Measurements from ENCODE around the gene ERCC6. TPM values are rescaled to one million over a fixed set of nuclear protein-coding genes. Genes with fewer than 3 reads are reported as not detected.

Gene ERCC6
- total RNA-seq, 1 experiment from 2014 or later = 64.4 TPM

DNA sequence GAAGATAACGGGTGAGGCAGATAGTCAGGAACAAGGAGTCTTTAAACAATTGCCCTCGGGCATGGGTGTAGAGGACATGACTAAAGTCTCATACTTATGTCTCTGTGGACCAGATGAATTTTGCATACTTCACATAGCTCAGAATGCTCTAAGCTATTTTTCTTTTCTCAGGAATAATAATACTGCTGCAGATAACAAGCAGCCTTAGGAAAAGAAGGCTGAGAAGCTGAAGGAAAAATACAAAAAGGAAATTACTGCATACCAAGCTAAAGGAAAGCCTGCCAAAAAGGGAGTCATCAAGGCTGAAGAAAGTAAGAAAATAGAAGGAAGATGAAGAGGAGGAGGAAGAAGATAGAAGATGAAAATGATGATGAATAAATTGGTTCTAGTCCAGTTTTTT lies 13.4 kb upstream of the ERCC6 start:
- Mint-ChIP-seq H3K27ac (ENCODE audit: low read depth, unreplicated experiment) (peak overlapping the region; percentile 82), H3K9me3 (ENCODE audit: unreplicated experiment) (peaks cover 9% of the 10 kb centered on the region), H3K4me1 (ENCODE audit: insufficient read depth, unreplicated experiment) (peaks cover 46% of the 10 kb centered on the region), H3K36me3 (ENCODE audit: insufficient read depth, unreplicated experiment) (no peaks in the 10 kb centered on the region), H3K27me3 (ENCODE audit: insufficient read depth, unreplicated experiment) (no peaks in the 10 kb centered on the region), H3K4me3 (ENCODE audit: unreplicated experiment) (peak overlapping the region; percentile 13)
- DNase-seq (ENCODE audit: unreplicated experiment) = peak; percentile 72
- TF ChIP-seq, protein P1, sequence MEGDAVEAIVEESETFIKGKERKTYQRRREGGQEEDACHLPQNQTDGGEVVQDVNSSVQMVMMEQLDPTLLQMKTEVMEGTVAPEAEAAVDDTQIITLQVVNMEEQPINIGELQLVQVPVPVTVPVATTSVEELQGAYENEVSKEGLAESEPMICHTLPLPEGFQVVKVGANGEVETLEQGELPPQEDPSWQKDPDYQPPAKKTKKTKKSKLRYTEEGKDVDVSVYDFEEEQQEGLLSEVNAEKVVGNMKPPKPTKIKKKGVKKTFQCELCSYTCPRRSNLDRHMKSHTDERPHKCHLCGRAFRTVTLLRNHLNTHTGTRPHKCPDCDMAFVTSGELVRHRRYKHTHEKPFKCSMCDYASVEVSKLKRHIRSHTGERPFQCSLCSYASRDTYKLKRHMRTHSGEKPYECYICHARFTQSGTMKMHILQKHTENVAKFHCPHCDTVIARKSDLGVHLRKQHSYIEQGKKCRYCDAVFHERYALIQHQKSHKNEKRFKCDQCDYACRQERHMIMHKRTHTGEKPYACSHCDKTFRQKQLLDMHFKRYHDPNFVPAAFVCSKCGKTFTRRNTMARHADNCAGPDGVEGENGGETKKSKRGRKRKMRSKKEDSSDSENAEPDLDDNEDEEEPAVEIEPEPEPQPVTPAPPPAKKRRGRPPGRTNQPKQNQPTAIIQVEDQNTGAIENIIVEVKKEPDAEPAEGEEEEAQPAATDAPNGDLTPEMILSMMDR (IDR thresholded peaks at IDR 0.05; ENCODE audit: unreplicated experiment) = no peak
- intact Hi-C loops (cut with micrococcal nuclease) = loop anchor here (2.0 kb wide), 2 partner anchors 13 to 17 kb away; partner anchors contain the start of gene ERCC6
- CTCF ChIA-PET = interaction anchor here (0.6 to 3.5 kb wide), 10 partner anchors 11 to 1104 kb away, joined by 3 to 32 read pairs (median 4); partner anchors contain the start of gene ERCC6
- BruUV-seq (replicated peaks) = no TSS peak
- POLR2A ChIA-PET = interaction anchor here (0.9 to 6.5 kb wide), 7 partner anchors 13 to 773 kb away, joined by 4 to 205 read pairs (median 6); partner anchors contain the start of gene ERCC6

DNA sequence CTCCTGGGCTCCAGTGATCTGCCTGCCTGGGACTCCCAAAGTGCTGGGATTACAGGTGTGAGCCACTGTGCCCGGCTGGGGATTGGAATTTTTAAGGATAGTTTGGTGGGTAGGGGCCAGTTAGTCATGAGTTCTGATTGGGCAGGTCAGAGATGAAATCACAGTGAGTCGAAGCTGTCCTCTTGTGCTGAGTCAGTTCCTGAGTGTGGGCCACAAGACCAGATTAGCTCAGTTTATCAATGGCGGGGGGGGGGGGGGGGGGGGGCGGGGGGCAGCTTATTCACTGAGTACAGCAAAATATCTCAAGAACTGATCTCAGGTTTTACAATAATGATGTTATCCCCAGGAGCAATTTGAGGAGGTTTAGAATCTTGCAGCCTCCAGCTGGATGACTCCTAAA lies 11.6 kb upstream of the ERCC6 start:
- no TSS peak for BruUV-seq (replicated peaks)
- Mint-ChIP-seq H3K4me3 (ENCODE audit: unreplicated experiment) (no peak overlapping the region), H3K27ac (ENCODE audit: low read depth, unreplicated experiment) (peak overlapping the region; percentile 82), H3K27me3 (ENCODE audit: insufficient read depth, unreplicated experiment) (no peaks in the 10 kb centered on the region), H3K36me3 (ENCODE audit: insufficient read depth, unreplicated experiment) (no peaks in the 10 kb centered on the region), H3K9me3 (ENCODE audit: unreplicated experiment) (peaks cover 9% of the 10 kb centered on the region), H3K4me1 (ENCODE audit: insufficient read depth, unreplicated experiment) (peaks cover 43% of the 10 kb centered on the region)
- DNase-seq (ENCODE audit: unreplicated experiment) = peak; percentile 43
- intact Hi-C loops (cut with micrococcal nuclease) = no loop called here
- POLR2A ChIA-PET = interaction anchor here (0.9 to 6.5 kb wide), 4 partner anchors 11 to 34 kb away, joined by 3 to 205 read pairs (median 64); partner anchors contain the start of gene ERCC6
- TF ChIP-seq, protein P1 (IDR thresholded peaks at IDR 0.05; ENCODE audit: unreplicated experiment) = no peak
- CTCF ChIA-PET = interaction anchor here (0.5 to 3.5 kb wide), 5 partner anchors 11 to 365 kb away, joined by 3 to 32 read pairs (median 6); partner anchors contain the start of gene ERCC6

DNA sequence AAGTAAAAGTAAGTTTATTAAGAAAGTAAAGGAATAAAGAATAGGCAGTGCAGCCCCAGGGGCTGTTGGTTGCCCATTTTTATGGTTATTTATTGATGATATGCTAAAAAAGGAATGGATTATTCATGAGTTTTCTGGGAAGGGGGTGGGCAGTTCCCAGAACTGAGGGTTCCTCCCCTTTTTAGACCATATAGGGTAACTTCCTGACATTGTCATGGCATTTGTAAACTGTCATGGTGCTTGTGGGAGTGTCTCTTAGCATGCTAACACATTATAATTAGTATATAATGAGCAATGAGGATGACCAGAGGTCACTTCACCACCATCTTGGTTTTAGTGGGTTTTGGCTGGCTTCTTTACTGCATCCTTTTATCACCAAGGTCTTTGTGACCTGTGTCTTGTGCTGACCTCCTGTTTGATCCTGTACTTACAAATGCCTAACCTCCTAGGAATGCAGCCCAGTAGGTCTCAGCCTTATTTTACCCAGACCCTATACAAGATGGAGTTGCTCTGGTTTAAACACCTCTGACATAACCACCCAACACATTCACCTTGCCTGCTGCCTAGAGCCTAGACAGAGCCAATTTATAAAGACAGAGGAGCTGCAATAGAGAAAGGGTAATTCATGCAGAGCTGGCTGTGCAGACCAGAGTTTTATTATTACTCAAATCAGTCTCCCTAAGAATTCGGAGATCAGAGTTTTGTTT lies 10.9 kb upstream of the ERCC6 start:
- Mint-ChIP-seq H3K4me3 (ENCODE audit: unreplicated experiment) (no peak overlapping the region), H3K27me3 (ENCODE audit: insufficient read depth, unreplicated experiment) (no peaks in the 10 kb centered on the region), H3K36me3 (ENCODE audit: insufficient read depth, unreplicated experiment) (no peaks in the 10 kb centered on the region), H3K27ac (ENCODE audit: low read depth, unreplicated experiment) (peak overlapping the region; percentile 82), H3K9me3 (ENCODE audit: unreplicated experiment) (peaks cover 9% of the 10 kb centered on the region), H3K4me1 (ENCODE audit: insufficient read depth, unreplicated experiment) (peaks cover 43% of the 10 kb centered on the region)
- POLR2A ChIA-PET = interaction anchor here (1.0 to 6.5 kb wide), 3 partner anchors 10 to 17 kb away, joined by 3 to 205 read pairs (median 125); partner anchors contain the start of gene ERCC6
- intact Hi-C loops (cut with micrococcal nuclease) = no loop called here
- TF ChIP-seq, protein P1 (IDR thresholded peaks at IDR 0.05; ENCODE audit: unreplicated experiment) = no peak
- CTCF ChIA-PET = interaction anchor here (0.5 to 3.5 kb wide), 5 partner anchors 10 to 366 kb away, joined by 3 to 32 read pairs (median 6); partner anchors contain the start of gene ERCC6
- TSS peak; percentile 92 for BruUV-seq (replicated peaks)
- no peak for DNase-seq (ENCODE audit: unreplicated experiment)

GRCh38 chr10:49543604-49544003 lies 4.7 kb upstream of the ERCC6 start:
- CTCF ChIA-PET = interaction anchor here (0.8 to 1.1 kb wide), 2 partner anchors 51 to 265 kb away, joined by 3 read pairs; no protein-coding TSS in a partner anchor
- intact Hi-C loops (cut with micrococcal nuclease) = no loop called here
- POLR2A ChIA-PET = no interaction called here
- H3K27ac Mint-ChIP-seq (ENCODE audit: low read depth, unreplicated experiment) = no peak overlapping the region
- BruUV-seq (replicated peaks) = no TSS peak
- H3K27me3 Mint-ChIP-seq (ENCODE audit: insufficient read depth, unreplicated experiment) = no peaks in the 10 kb centered on the region
- no peaks in the 10 kb centered on the region for H3K36me3 Mint-ChIP-seq (ENCODE audit: insufficient read depth, unreplicated experiment)
- no peak overlapping the region for H3K4me3 Mint-ChIP-seq (ENCODE audit: unreplicated experiment)
- DNase-seq (ENCODE audit: unreplicated experiment) = no peak
- peaks cover 11% of the 10 kb centered on the region for H3K4me1 Mint-ChIP-seq (ENCODE audit: insufficient read depth, unreplicated experiment)
- TF ChIP-seq, protein P1 (IDR thresholded peaks at IDR 0.05; ENCODE audit: unreplicated experiment) = no peak
- H3K9me3 Mint-ChIP-seq (ENCODE audit: unreplicated experiment) = no peaks in the 10 kb centered on the region
